ENCODE measurements around the gene ADAM15. TPM values are rescaled to one million over a fixed set of nuclear protein-coding genes. Genes with fewer than 3 reads are reported as not detected.

ADAM15 gene
- polyA plus RNA-seq, 3 donors, result 44.5 to 202 (median 74.3) TPM

- Histone ChIP-seq H2AFZ (ENCODE audit: insufficient read depth, low read depth, low read length, poor library complexity, severe bottlenecking) (no peak overlapping the region), H3K9ac (ENCODE audit: insufficient read depth, low read length, poor library complexity, severe bottlenecking) (no peak overlapping the region), H3K36me3 (replicated peaks in 1 of 2; ENCODE audit: control insufficient read depth in 1 of 2, insufficient read depth in 2 of 2, low read length in 2 of 2) (no peaks in the 10 kb centered on the region), H3K4me1 (ENCODE audit: control insufficient read depth in 1 of 2, insufficient read depth in 2 of 2, low read length in 2 of 2) (peaks cover 26 to 28% of the 10 kb centered on the region in 2 donors), H3K9me3 (replicated peaks in 1 of 2; ENCODE audit: control insufficient read depth in 1 of 2, insufficient read depth in 1 of 2, low read length in 2 of 2) (no peaks in the 10 kb centered on the region), H3K4me3 (replicated peaks in 1 of 3; ENCODE audit: low read depth in 2 of 3, low read length in 3 of 3) (no peak overlapping the region), H3K4me2 (replicated peaks; ENCODE audit: extremely low read depth, low read length, poor library complexity, severe bottlenecking) (no peak overlapping the region), H3K27ac (ENCODE audit: low read depth in 1 of 2, low read length in 2 of 2) (no peak overlapping the region), H3K27me3 (ENCODE audit: control insufficient read depth in 2 of 2, insufficient read depth in 2 of 2, low read length in 2 of 2) (no peaks in the 10 kb centered on the region), H3K79me2 (ENCODE audit: insufficient read depth, low read length) (no peaks in the 10 kb centered on the region), H4K20me1 (ENCODE audit: insufficient read depth, low read length) (no peaks in the 10 kb centered on the region)
- Mint-ChIP-seq H3K27ac (no peak overlapping the region), H3K4me1 (peaks cover 31% of the 10 kb centered on the region), H3K36me3 (no peaks in the 10 kb centered on the region), H3K27me3 (ENCODE audit: low read depth in 3 of 3) (peaks cover 10 to 20% (median 13%) of the 10 kb centered on the region in 3 donors), H3K9me3 (peaks cover 0 to 3% (median 0%) of the 10 kb centered on the region in 7 donors), H3K4me3 (no peak overlapping the region)
- WGBS (ENCODE audit: insufficient coverage), result 44% methylated on average over 5 of the region's 8 CpGs
- no peak for DNase-seq
- no peak for TF ChIP-seq CTCF (IDR thresholded peaks at IDR 0.05)
- intact Hi-C loops (cut with micrococcal nuclease), result no loop called here
These were observed 12.4 kb upstream of the ADAM15 start for GRCh38 chr1:155038602-155039307.

- no peak overlapping the region for H3K27ac Mint-ChIP-seq
- WGBS (ENCODE audit: insufficient coverage), result no CpG with 5 or more reads among the region's 4 CpGs
These were observed 11.8 kb upstream of the ADAM15 start for GRCh38 chr1:155039308-155039669.

More at GRCh38 chr1:155039308-155039669, 11.8 kb upstream of the ADAM15 start:
- Histone ChIP-seq H3K9me3 (replicated peaks in 1 of 2; ENCODE audit: control insufficient read depth in 1 of 2, insufficient read depth in 1 of 2, low read length in 2 of 2) (no peaks in the 10 kb centered on the region), H4K20me1 (ENCODE audit: insufficient read depth, low read length) (no peaks in the 10 kb centered on the region), H2AFZ (ENCODE audit: insufficient read depth, low read depth, low read length, poor library complexity, severe bottlenecking) (no peak overlapping the region), H3K27me3 (ENCODE audit: control insufficient read depth in 2 of 2, insufficient read depth in 2 of 2, low read length in 2 of 2) (no peaks in the 10 kb centered on the region), H3K9ac (ENCODE audit: insufficient read depth, low read length, poor library complexity, severe bottlenecking) (no peak overlapping the region), H3K4me1 (ENCODE audit: control insufficient read depth in 1 of 2, insufficient read depth in 2 of 2, low read length in 2 of 2) (peaks cover 26 to 28% of the 10 kb centered on the region in 2 donors), H3K4me3 (replicated peaks in 1 of 3; ENCODE audit: low read depth in 2 of 3, low read length in 3 of 3) (no peak overlapping the region), H3K27ac (ENCODE audit: low read depth in 1 of 2, low read length in 2 of 2) (no peak overlapping the region), H3K4me2 (replicated peaks; ENCODE audit: extremely low read depth, low read length, poor library complexity, severe bottlenecking) (no peak overlapping the region), H3K79me2 (ENCODE audit: insufficient read depth, low read length) (no peaks in the 10 kb centered on the region), H3K36me3 (replicated peaks in 1 of 2; ENCODE audit: control insufficient read depth in 1 of 2, insufficient read depth in 2 of 2, low read length in 2 of 2) (no peaks in the 10 kb centered on the region)
- H3K4me3 Mint-ChIP-seq, result no peak overlapping the region
- TF ChIP-seq CTCF (IDR thresholded peaks at IDR 0.05), result no peak
- H3K9me3 Mint-ChIP-seq, result peaks cover 0 to 3% (median 0%) of the 10 kb centered on the region in 7 donors
- H3K36me3 Mint-ChIP-seq, result no peaks in the 10 kb centered on the region
- peaks cover 10 to 18% (median 11%) of the 10 kb centered on the region in 3 donors for H3K27me3 Mint-ChIP-seq (ENCODE audit: low read depth in 3 of 3)
- no peak for DNase-seq
- peaks cover 31% of the 10 kb centered on the region for H3K4me1 Mint-ChIP-seq
- intact Hi-C loops (cut with micrococcal nuclease), result no loop called here

Measured in CD14-positive monocyte (primary cell).